M059J (cell line): ENCODE data around the gene SERINC3. TPM values are rescaled to one million over a fixed set of nuclear protein-coding genes. Genes with fewer than 3 reads are reported as not detected.
A peak's percentile ranks its signal among the peaks of the same experiment; 100 is the strongest.
"Not testable (repeated sequence)": the region's sequence is repeated elsewhere in the genome, so short reads cannot be mapped to it uniquely, and the experiment has no call there.

Source experiments
- DNase-seq: peaks from one replicate; pipeline ENCODE4 v3.0.0-alpha.2; 2012; ENCODE audit warnings: low read depth
- total RNA-seq: library from RNA; depleted of rRNA; stranded (reverse); fragments of >200 nt; shearing (Covaris generic); gene quantifications from 2 replicates; pipeline ENCODE4 v1.2.3, GENCODE V29; 2014; rRNA removed

Gene SERINC3
- total RNA-seq = 116 and 136 TPM in 2 replicates

- peak; percentile 98 for DNase-seq
Observed at GRCh38 chr20:44521484-44522481, at the start of gene SERINC3. Gene SERINC3, minus strand, starts transcription at chr20:44522070. Its CDS starts 119 bp downstream, at chr20:44521951.

DNA sequence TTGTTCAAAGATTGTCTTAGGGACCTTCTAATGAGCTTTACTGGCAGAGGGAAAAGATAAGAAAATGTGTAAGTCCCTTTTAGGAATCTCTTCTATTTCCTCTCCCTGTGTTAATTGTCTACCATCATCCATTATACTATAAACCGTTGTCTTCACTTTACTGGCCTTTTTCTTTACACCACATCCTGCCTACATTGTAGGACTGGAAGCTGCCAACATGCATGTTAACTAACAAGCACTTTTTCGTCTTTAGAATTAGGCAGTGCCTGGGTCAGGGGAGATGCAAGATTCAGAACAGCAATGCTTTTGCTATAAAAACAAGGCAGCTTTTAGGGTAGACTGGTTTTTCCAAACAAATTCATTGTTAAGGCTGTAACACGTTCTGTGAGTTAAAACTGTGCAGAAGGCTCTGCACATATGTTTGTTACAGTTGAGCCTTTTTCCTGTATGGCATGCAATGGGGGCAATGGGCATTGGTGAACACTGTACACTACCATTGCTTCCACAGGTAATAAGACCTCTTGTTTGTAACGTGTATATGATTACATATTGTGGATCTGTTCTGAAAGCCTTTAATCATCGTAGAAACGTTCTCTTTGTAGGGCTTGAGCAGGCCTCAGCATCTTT is 49.6 kb upstream of the SERINC3 start:
- peak; percentile 39 for DNase-seq

- DNase-seq = no peak
Observed at GRCh38 chr20:44570367-44570766, 48.5 kb upstream of the SERINC3 start.

- no peak for DNase-seq
Observed at GRCh38 chr20:44566811-44567210, 44.9 kb upstream of the SERINC3 start.

- peak; percentile 96 for DNase-seq
Observed at GRCh38 chr20:44566018-44566417, 44.1 kb upstream of the SERINC3 start.

- DNase-seq = no peak
Observed at GRCh38 chr20:44561876-44562275, 40.0 kb upstream of the SERINC3 start.

GRCh38 chr20:44560818-44561217 is 38.9 kb upstream of the SERINC3 start:
- DNase-seq = not testable (repeated sequence)

- DNase-seq = no peak
Observed at GRCh38 chr20:44560229-44560628, 38.4 kb upstream of the SERINC3 start.

DNA sequence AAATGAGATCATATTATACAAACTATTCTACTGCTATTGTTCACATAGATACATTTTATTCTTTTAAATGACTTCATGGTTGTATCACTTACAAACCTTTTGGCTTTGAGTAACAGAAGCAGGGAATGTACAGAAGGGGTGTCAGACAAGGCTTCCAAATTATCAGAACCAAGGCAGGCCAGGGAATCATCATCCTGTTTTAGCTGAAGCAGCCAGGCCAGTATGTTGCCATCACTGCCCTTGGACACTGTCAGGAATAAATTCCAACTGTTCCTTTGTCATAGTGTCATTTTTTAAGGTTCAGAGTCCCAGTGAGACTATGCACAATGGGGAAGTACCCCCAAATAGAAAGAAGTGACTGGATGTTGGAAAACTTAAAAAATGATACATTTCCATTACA is 37.4 kb upstream of the SERINC3 start:
- DNase-seq = no peak

- DNase-seq = peak; percentile 90
Observed at GRCh38 chr20:44552950-44553908, 31.4 kb upstream of the SERINC3 start.

- DNase-seq = no peak
Observed at GRCh38 chr20:44552568-44552949, 30.7 kb upstream of the SERINC3 start.

DNA sequence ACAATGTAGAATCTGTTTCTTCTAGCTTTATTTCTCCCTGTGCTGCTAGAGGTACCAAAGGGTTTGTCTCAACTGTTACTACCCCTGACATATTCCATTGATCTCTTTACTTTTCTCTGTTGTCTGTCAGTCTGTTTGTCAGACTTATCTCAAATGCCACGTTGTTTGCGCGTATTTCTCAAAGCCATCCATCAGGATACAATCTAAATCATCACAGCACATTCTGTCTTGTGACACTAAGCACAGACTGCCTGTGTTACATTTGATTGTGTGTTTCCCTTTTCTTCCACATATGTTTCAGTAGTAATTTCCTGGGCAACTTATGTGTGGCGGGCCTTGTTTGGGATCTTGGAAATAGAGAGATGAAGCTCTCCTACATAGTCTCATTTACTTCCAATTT is 30.2 kb upstream of the SERINC3 start:
- no peak for DNase-seq

DNA sequence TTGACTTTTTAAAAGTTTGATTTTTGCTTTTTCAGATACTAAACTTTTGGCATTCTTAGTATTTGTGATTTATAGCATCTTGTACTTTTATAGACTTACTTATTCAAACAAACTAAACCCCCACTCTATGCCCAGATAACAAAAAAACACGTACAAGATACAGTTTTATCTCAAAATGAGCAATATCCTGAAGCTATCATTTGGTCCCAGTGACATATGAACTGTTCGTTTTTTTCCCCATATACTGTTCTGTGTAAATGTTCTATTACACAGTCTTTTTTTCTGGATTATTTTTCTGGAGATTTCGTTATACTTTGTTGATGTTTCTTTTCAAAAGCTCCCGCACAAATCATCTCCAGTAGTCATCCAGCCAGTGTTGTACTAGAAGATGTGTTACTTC is 27.3 kb upstream of the SERINC3 start:
- no peak for DNase-seq

DNA sequence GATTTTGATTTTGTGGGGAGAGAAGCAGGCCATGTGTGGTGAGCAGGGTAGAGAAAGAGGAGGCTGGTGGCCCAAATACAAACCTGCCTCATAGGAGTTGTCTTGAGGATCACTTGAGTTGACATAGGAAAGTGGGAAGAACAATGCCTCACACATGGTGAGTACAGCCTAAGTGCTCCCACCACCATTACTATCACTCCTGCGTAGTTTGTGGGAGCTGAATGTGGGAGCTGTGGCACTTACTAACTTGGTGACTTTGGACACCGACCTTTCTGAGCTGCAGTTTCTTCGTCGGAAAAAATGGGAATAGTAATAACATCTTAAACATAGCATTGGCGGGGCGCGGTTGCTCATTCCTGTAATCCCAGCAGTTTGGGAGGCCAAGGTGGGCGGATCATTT is 25.5 kb upstream of the SERINC3 start:
- no peak for DNase-seq

- DNase-seq = no peak
Observed at GRCh38 chr20:44544263-44544662, 22.4 kb upstream of the SERINC3 start.

DNA sequence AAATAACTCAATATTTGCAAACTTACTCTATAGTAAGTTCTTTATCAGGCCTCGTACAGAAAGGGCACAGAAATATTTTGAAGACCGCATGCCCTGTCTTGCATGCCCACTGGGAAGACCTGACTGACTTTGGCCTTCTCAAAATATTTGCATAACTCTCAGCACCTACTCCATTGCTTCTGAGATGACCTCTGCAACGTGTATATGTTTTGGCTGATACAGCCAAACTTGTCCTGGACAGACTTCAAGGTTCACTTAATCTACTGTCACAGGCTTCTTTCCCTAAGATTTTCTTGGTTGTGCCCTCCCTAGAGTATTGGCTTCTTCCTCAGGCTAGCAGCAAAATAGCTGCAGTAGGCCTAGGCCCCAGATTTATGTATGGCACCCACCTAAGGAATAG is 21.5 kb upstream of the SERINC3 start:
- no peak for DNase-seq

- DNase-seq = no peak
Observed at GRCh38 chr20:44542890-44543289, 21.0 kb upstream of the SERINC3 start.

GRCh38 chr20:44541992-44542391 is 20.1 kb upstream of the SERINC3 start:
- DNase-seq = no peak

- peak; percentile 65 for DNase-seq
Observed at GRCh38 chr20:44540834-44541233, 19.0 kb upstream of the SERINC3 start.

- no peak for DNase-seq
Observed at GRCh38 chr20:44537993-44538392, 16.1 kb upstream of the SERINC3 start.

DNA sequence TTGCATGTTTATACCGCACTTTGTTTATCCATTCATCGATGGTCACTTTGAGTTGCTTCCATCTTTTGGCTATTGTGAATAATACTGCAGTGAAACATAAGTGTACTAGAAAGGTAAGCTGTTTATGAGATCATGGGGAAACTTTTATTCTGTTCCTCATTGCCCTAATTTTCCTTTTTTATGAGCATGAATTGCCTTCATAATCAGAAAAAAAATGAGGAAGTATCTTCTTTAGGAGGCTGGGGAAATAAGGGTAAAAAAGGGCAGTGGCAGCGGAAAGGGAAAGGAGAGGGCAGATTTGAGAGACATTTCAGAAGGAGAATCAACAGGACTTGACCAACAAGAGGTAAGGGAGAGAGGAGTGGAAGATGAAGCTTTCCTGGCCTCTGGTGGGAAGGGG is 14.3 kb upstream of the SERINC3 start:
- no peak for DNase-seq

DNA sequence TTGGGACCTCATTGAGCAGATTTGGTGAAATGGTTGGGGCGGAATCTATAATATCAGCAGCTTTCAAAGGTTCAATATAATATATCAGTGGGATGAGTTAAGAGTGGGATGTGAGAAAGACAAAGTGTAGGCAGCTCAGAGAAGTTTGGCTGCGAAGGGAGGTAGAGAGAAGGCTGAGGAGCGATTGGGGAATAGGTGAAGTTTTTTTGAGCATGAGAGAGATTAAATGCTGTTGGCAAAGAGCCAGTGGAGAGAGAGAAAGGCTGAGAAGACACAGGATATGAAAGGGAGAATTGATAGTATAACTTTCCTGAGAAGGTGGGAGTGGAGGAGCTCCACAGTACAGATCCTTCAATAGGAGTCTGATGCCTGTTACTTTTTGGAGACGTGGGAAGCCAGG is 12.1 kb upstream of the SERINC3 start:
- DNase-seq = no peak
